Mesendoderm (in vitro differentiated cells): Measurements from ENCODE around the gene PCNX1.
"Not testable (repeated sequence)": the region's sequence is repeated elsewhere in the genome, so short reads cannot be mapped to it uniquely, and the experiment has no call there.

ENCODE experiments used
- DNase-seq: peaks from one replicate; pipeline ENCODE4 v3.0.0; 2013
- H2AK5ac ChIP-seq: 2 replicates; pipeline ENCODE4 v1.6.1; 2013; ENCODE audit warnings: low read length, inconsistent platforms
- H2BK120ac ChIP-seq: 2 replicates; pipeline ENCODE4 v1.6.1; 2013; ENCODE audit warnings: low read depth, mild to moderate bottlenecking, low read length, moderate library complexity, mixed read lengths
- H2BK15ac ChIP-seq: replicated peaks from 2 replicates; pipeline ENCODE4 v1.6.1; 2013; ENCODE audit warnings: low read depth, mild to moderate bottlenecking, moderate library complexity
- H2BK5ac ChIP-seq: 2 replicates; pipeline ENCODE4 v1.6.1; 2013; ENCODE audit warnings: low read length, inconsistent platforms
- H3K18ac ChIP-seq: 2 replicates; pipeline ENCODE4 v1.6.1; 2013; ENCODE audit warnings: mild to moderate bottlenecking, low read length, mixed read lengths
- H3K23ac ChIP-seq: one replicate; pipeline ENCODE4 v1.6.1; 2013; ENCODE audit warnings: low read length
- H3K27ac ChIP-seq: 2 replicates; pipeline ENCODE4 v1.5.1; 2013; ENCODE audit warnings: low read depth, mild to moderate bottlenecking, inconsistent platforms, low read length, moderate library complexity
- H3K27me3 ChIP-seq: 2 replicates; pipeline ENCODE4 v1.6.1; 2013; ENCODE audit warnings: low read length, control low read depth, mild to moderate bottlenecking, inconsistent platforms; ENCODE audit not compliant: insufficient read depth, poor library complexity
- H3K36me3 ChIP-seq: 2 replicates; pipeline ENCODE4 v1.6.1; 2013; ENCODE audit warnings: low read length, inconsistent platforms; ENCODE audit not compliant: control insufficient read depth, insufficient read depth
- H3K4ac ChIP-seq: one replicate; pipeline ENCODE4 v1.6.1; 2013; ENCODE audit warnings: low read depth, mild to moderate bottlenecking, low read length, moderate library complexity
- H3K4me1 ChIP-seq: 2 replicates; pipeline ENCODE4 v1.6.1; 2013; ENCODE audit warnings: low read depth, low read length, inconsistent platforms; ENCODE audit not compliant: control insufficient read depth
- H3K4me2 ChIP-seq: 2 replicates; pipeline ENCODE4 v1.6.1; 2013; ENCODE audit warnings: low read length
- H3K4me3 ChIP-seq: 2 replicates; pipeline ENCODE4 v1.5.1; 2013; ENCODE audit warnings: mild to moderate bottlenecking, low read length
- H3K56ac ChIP-seq: one replicate; pipeline ENCODE4 v1.6.1; 2013; ENCODE audit warnings: low read length
- H3K79me1 ChIP-seq: 2 replicates; pipeline ENCODE4 v1.6.1; 2013; ENCODE audit warnings: low read length, inconsistent platforms
- H3K79me2 ChIP-seq: 2 replicates; pipeline ENCODE4 v1.6.1; 2013; ENCODE audit warnings: mild to moderate bottlenecking, low read length; ENCODE audit not compliant: control insufficient read depth, insufficient read depth
- H3K9ac ChIP-seq: 2 replicates; pipeline ENCODE4 v1.6.1; 2013; ENCODE audit warnings: low read length, inconsistent platforms
- H4K5ac ChIP-seq: one replicate; pipeline ENCODE4 v1.6.1; 2013; ENCODE audit warnings: low read length
- H4K8ac ChIP-seq: one replicate; pipeline ENCODE4 v1.6.1; 2013; ENCODE audit warnings: low read depth, mild to moderate bottlenecking, control low read depth, low read length, moderate library complexity
- WGBS: extraction: QIAGEN DNeasy Blood & Tissue Kit; methylation state at CpG from one replicate; pipeline ENCODE4 v1.1.7; 2013; ENCODE audit warnings: low lambda C conversion rate, missing lambda C conversion rate; ENCODE audit not compliant: insufficient coverage; ENCODE audit errors: extremely low coverage; 5-methylcytosine and 5-hydroxymethylcytosine counted together

Gene PCNX1

DNA sequence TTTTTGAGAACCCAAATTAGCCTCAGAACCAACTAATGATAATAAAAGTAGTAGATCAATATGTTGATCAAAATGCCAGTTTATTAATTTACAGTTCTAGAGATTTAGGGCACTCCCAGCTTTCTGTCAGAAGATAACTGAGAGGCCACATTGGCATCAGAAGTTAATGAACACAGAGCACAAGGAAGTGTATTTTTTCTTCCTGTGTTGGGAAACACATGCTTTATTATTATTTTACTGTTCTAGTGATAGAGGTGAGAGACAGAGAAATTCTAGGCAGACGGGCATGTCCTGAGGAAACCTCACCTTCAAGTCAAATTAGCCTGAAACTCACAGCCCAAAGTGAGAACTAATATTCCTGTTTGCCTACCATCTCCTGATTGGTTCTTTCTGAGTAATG, 213.7 kb downstream of the PCNX1 start:
- H4K8ac ChIP-seq: no peak overlapping the region
- H3K9ac ChIP-seq: no peak overlapping the region
- H3K4me3 ChIP-seq: no peak overlapping the region
- H2BK15ac ChIP-seq: no peak overlapping the region
- no peaks in the 10 kb centered on the region for H3K27me3 ChIP-seq
- no peak overlapping the region for H2BK5ac ChIP-seq
- no peak overlapping the region for H4K5ac ChIP-seq
- H3K27ac ChIP-seq: no peak overlapping the region
- H3K4me1 ChIP-seq: no peaks in the 10 kb centered on the region
- no peak overlapping the region for H3K4ac ChIP-seq
- no peaks in the 10 kb centered on the region for H3K79me1 ChIP-seq
- DNase-seq: no peak
- no peak overlapping the region for H3K4me2 ChIP-seq
- H2BK120ac ChIP-seq: no peak overlapping the region
- H3K56ac ChIP-seq: no peak overlapping the region
- no peak overlapping the region for H3K18ac ChIP-seq
- no peak overlapping the region for H2AK5ac ChIP-seq
- H3K36me3 ChIP-seq: no peaks in the 10 kb centered on the region
- H3K79me2 ChIP-seq: no peaks in the 10 kb centered on the region
- no CpG with 5 or more reads among the region's 1 CpG for WGBS
- no peak overlapping the region for H3K23ac ChIP-seq

DNA sequence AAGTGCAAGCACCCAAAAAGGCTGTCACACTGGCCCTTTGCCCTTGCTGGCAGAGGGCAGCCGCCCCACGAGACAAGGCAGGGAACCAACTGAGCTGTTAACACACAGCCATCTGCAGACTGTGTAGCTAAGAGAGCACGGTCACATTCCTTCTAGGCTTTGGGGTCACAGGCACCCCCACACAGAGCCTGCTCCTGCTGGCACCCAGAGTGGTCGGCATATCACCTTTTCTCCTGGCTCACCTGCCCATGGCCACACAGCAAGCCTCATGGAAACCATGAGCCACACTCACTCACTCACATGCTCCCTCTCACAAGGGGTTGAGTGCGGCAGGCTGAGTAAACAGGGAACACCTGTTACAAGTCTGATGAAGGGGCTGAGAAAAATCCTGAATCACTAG, 214.5 kb downstream of the PCNX1 start:
- no peak overlapping the region for H3K4me2 ChIP-seq
- no peak overlapping the region for H2BK15ac ChIP-seq
- H3K4me3 ChIP-seq: no peak overlapping the region
- DNase-seq: no peak
- H3K27me3 ChIP-seq: no peaks in the 10 kb centered on the region
- H3K79me2 ChIP-seq: no peaks in the 10 kb centered on the region
- no peak overlapping the region for H3K18ac ChIP-seq
- no peak overlapping the region for H4K8ac ChIP-seq
- no CpG with 5 or more reads among the region's 5 CpGs for WGBS
- no peaks in the 10 kb centered on the region for H3K79me1 ChIP-seq
- no peak overlapping the region for H3K56ac ChIP-seq
- no peaks in the 10 kb centered on the region for H3K4me1 ChIP-seq
- H2BK120ac ChIP-seq: no peak overlapping the region
- no peak overlapping the region for H2AK5ac ChIP-seq
- no peak overlapping the region for H3K9ac ChIP-seq
- no peak overlapping the region for H2BK5ac ChIP-seq
- no peaks in the 10 kb centered on the region for H3K36me3 ChIP-seq
- no peak overlapping the region for H4K5ac ChIP-seq
- H3K4ac ChIP-seq: no peak overlapping the region
- no peak overlapping the region for H3K27ac ChIP-seq
- no peak overlapping the region for H3K23ac ChIP-seq

DNA sequence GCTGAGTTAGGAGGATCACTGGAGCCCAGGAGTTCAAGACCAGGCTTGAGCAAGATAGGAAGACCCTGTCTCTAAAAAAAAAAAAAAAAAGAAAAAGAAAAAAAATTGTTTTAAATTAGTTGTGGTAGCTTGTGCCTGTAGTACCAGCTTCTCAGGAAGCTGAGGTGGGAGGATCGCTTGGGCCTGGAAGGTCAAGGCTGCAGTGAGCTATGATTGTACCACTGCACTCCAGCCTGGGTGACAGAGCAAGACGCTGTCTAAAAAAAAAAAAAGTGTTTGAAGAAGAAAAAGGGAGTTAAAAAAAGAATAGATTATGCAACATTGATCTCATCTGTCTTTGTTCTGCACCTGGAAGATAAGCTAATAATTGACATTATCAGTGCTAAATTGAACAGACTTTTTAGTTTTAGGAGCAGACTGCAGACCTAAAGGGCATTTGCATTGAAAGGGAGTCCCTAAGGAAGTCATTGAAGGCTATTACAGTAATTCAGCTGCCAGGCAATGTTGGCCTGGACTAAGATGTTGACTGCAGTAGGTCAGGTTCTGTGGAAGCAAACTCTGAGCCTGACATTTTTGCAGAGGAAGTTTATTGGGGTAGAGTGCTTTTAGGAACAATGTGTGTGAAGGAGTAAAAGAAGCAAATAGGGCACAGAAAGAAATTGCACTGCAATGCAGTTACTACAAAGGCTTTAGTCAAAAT, 215.8 kb downstream of the PCNX1 start:
- no CpG with 5 or more reads among the region's 2 CpGs for WGBS
- no peak overlapping the region for H3K18ac ChIP-seq

DNA sequence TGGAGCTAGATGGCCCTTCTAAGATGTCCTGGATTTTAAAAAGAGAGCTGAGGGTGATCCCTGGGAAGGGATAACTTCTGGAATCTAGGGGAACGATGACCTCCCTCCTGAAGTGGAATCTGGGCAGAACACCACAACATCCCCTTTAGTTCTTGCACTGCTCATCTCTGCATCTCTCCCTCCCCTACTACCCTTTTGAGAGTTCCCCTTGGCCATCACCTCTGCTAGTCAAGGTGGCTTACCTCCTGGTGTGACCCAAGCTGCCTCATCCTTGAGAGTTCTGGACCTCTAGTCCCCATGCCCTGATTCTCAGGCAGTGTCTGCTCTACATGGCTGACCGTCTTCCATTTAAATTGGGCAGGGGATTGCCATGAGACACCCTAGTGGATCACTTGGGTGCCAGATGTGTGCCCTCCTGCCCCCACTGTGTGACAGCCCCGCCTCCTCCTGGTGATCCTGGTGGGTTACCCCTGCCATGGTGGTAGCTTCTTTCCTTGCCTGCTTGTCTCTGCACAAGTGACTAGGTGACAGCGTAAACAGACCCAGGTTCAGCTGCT, 216.4 kb downstream of the PCNX1 start:
- no peaks in the 10 kb centered on the region for H3K79me1 ChIP-seq
- H3K36me3 ChIP-seq: no peaks in the 10 kb centered on the region
- H3K27ac ChIP-seq: peak overlapping the region; percentile 68
- H3K27me3 ChIP-seq: no peaks in the 10 kb centered on the region
- H3K79me2 ChIP-seq: no peaks in the 10 kb centered on the region
- DNase-seq: no peak
- H3K9ac ChIP-seq: no peak overlapping the region
- H3K23ac ChIP-seq: no peak overlapping the region
- no peak overlapping the region for H2BK15ac ChIP-seq
- no peak overlapping the region for H3K4ac ChIP-seq
- no peak overlapping the region for H4K5ac ChIP-seq
- H3K4me1 ChIP-seq: no peaks in the 10 kb centered on the region
- H3K56ac ChIP-seq: peak overlapping the region; percentile 28
- no peak overlapping the region for H2AK5ac ChIP-seq
- H2BK120ac ChIP-seq: no peak overlapping the region
- no CpG with 5 or more reads among the region's 4 CpGs for WGBS
- peak overlapping the region; percentile 85 for H2BK5ac ChIP-seq
- no peak overlapping the region for H3K4me2 ChIP-seq
- H3K18ac ChIP-seq: no peak overlapping the region
- no peak overlapping the region for H3K4me3 ChIP-seq
- H4K8ac ChIP-seq: peak overlapping the region; percentile 28

More for the DNA sequence above, 215.8 kb downstream of the PCNX1 start:
- Histone ChIP-seq H2BK120ac (no peak overlapping the region), H2BK5ac (no peak overlapping the region), H3K56ac (no peak overlapping the region), H3K27me3 (no peaks in the 10 kb centered on the region), H2BK15ac (no peak overlapping the region), H3K9ac (no peak overlapping the region), H4K5ac (no peak overlapping the region), H3K4me2 (no peak overlapping the region), H3K27ac (peak overlapping the region; percentile 68), H3K36me3 (no peaks in the 10 kb centered on the region), H2AK5ac (no peak overlapping the region), H3K23ac (no peak overlapping the region), H3K79me2 (no peaks in the 10 kb centered on the region), H3K4me1 (no peaks in the 10 kb centered on the region), H3K79me1 (no peaks in the 10 kb centered on the region), H3K4ac (peak overlapping the region; percentile 8), H4K8ac (peak overlapping the region; percentile 28), H3K4me3 (no peak overlapping the region)
- DNase-seq: no peak

DNA sequence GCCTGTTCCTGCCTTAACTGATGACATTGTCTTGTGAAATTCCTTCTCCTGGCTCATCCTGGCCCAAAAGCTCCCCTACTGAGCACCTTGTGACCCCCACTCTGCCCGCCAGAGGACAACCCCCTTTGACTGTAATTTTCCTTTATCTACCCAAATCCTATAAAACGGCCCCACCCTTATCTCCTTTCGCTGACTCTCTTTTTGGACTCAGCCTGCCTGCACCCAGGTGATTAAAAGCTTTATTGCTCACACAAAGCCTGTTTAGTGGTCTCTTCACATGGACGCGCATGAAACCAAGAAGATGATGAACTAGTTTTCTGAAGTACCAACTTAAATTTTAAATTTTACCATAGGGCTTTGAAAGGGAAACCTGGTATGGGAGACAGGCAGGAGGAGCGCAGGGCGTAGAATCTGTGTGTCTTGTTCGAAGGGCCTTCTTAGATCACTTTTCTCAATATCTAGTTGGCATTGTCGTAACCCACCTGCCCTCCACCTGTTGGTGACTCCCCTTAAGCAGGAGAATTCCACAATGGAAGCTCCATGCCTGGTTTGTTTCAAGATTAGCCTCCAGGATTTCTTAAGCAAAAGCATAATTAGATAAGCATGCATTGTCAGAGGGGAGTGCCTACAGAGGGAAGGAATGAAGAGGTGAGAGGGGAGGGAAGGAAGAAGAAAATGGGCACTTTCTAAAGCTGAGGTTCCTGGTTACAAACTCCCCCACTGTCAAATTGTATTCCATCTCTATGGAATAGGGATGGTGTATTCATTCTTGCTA, 222.6 kb downstream of the PCNX1 start:
- peak overlapping the region; percentile 92 for H3K27ac ChIP-seq
- DNase-seq: peak; percentile 87
- H4K8ac ChIP-seq, H3K23ac ChIP-seq, H3K79me2 ChIP-seq, H3K79me1 ChIP-seq, H3K4me3 ChIP-seq, H3K4ac ChIP-seq, H2BK15ac ChIP-seq, H3K36me3 ChIP-seq, H3K27me3 ChIP-seq, H4K5ac ChIP-seq, H3K4me2 ChIP-seq: not testable (repeated sequence)
- peaks cover 13% of the 10 kb centered on the region for H3K4me1 ChIP-seq
- H2BK120ac ChIP-seq: peak overlapping the region; percentile 75
- peak overlapping the region; percentile 81 for H3K18ac ChIP-seq
- peak overlapping the region; percentile 5 for H3K9ac ChIP-seq
- peak overlapping the region; percentile 10 for H2AK5ac ChIP-seq
- peak overlapping the region; percentile 88 for H2BK5ac ChIP-seq
- WGBS: no CpG with 5 or more reads among the region's 9 CpGs
- peak overlapping the region; percentile 59 for H3K56ac ChIP-seq
